HepG2 (cell line): ENCODE results near the gene C11orf91. TPM values are rescaled to one million over a fixed set of nuclear protein-coding genes. Genes with fewer than 3 reads are reported as not detected.

ENCODE experiments used
- ATAC-seq: fragments of 200-7000 bp; cut with Tn5 transposase; 3 replicates; pipeline ENCODE4 v1.9.1; 2020; ENCODE audit warnings: mild to moderate bottlenecking, moderate library complexity
- BruUV-seq: library from RNA; stranded (reverse); fragments of 400-500 nt; replicated peaks from 2 replicates; lab custom pipeline; 2021; lab: Mats Ljungman, UMichigan
- CTCF ChIA-PET: fragments of 300-600 bp; formaldehyde crosslinking; extraction: SDS; loops from one replicate; lab custom pipeline; 2021; ENCODE audit warnings: low total read pairs, inconsistent platforms, low intra/inter-chr PET ratio; lab: Yijun Ruan, JAX
- POLR2A ChIA-PET: fragments of 350-600 bp; sonication (Branson Sonifier 250); formaldehyde crosslinking; loops from one replicate; lab custom pipeline; 2020; ENCODE audit warnings: antibody characterized with exemption, inconsistent platforms; lab: Yijun Ruan, JAX
- DNase-seq: peaks from one replicate; pipeline ENCODE4 v3.0.0-alpha.2; 2015; ENCODE audit warnings: low spot score
- FAIRE-seq: peaks from 3 replicates; lab custom pipeline; 2011; peaks lifted over from hg19 to GRCh38; lab: Jason Lieb, UNC
- H2AFZ ChIP-seq: one replicate; pipeline ENCODE4 v1.6.1; 2011; ENCODE audit warnings: low read length, inconsistent platforms
- H3K27ac ChIP-seq: fragments of 300-600 bp; 3 replicates; pipeline ENCODE4 v1.8.0; 2011; ENCODE audit warnings: mixed run types, mild to moderate bottlenecking, mixed read lengths, low read length, inconsistent platforms; ENCODE audit not compliant: insufficient read depth; ENCODE audit errors: extremely low read length
- H3K27me3 ChIP-seq, 2 experiments: fragments of 200-600 bp in 1 of 2; 2 replicates in 1 of 2; 3 replicates in 1 of 2; pipeline versions ENCODE4 v1.6.0 to v1.8.0; 2011; ENCODE audit warnings: low read length in 2 of 2, mild to moderate bottlenecking in 2 of 2, moderate library complexity in 2 of 2, inconsistent platforms in 1 of 2; ENCODE audit not compliant: insufficient read depth in 2 of 2, control insufficient read depth in 1 of 2
- H3K36me3 ChIP-seq, 2 experiments: fragments of 200-600 bp in 1 of 2; replicated peaks in 1 of 2; 2 replicates in 1 of 2; 3 replicates in 1 of 2; pipeline versions ENCODE4 v1.5.1 to v1.8.0; 2011; ENCODE audit warnings: low read length in 2 of 2, inconsistent platforms in 1 of 2; ENCODE audit not compliant: insufficient read depth in 2 of 2, control insufficient read depth in 1 of 2
- H3K4me1 ChIP-seq: 2 replicates; pipeline ENCODE4 v1.5.1; 2012; ENCODE audit warnings: low read length, inconsistent platforms; ENCODE audit not compliant: insufficient read depth
- H3K4me2 ChIP-seq: 2 replicates; pipeline ENCODE4 v1.6.0; 2011; ENCODE audit warnings: low read depth, low read length, inconsistent platforms
- H3K4me3 ChIP-seq, 3 experiments: fragments of 200-600 bp in 1 of 3; sonication (generic), shearing (Covaris generic) in 1 of 3; replicated peaks in 1 of 3; 2 replicates each; pipeline ENCODE4 v1.5.1; 2011 to 2016; ENCODE audit warnings: low read length in 3 of 3, inconsistent platforms in 2 of 3, low read depth in 2 of 3, mild to moderate bottlenecking in 2 of 3, control low read depth in 1 of 3, mixed read lengths in 1 of 3; ENCODE audit not compliant: insufficient read depth in 1 of 3
- H3K79me2 ChIP-seq: one replicate; pipeline ENCODE4 v1.6.1; 2011; ENCODE audit warnings: low read length, inconsistent platforms; ENCODE audit not compliant: insufficient read depth
- H3K9ac ChIP-seq: 2 replicates; pipeline ENCODE4 v1.6.0; 2011; ENCODE audit warnings: mild to moderate bottlenecking, low read depth, low read length, inconsistent platforms; ENCODE audit not compliant: insufficient read depth
- H3K9me3 ChIP-seq: 2 replicates; pipeline ENCODE4 v1.5.1; 2012; ENCODE audit warnings: mild to moderate bottlenecking, low read length
- H4K20me1 ChIP-seq: 2 replicates; pipeline ENCODE4 v1.6.0; 2011; ENCODE audit warnings: inconsistent platforms, mild to moderate bottlenecking, low read length, moderate library complexity; ENCODE audit not compliant: insufficient read depth
- ATF1 ChIP-seq: IDR thresholded peaks from 2 replicates; pipeline ENCODE4 v1.6.1; 2016; ENCODE audit warnings: mild to moderate bottlenecking, control low read depth
- CBX2 ChIP-seq, 2 experiments: fragments of 200-600 bp in 1 of 2; sonication (generic); formaldehyde crosslinking in 1 of 2; IDR thresholded peaks; 2 replicates each; pipeline versions ENCODE4 v1.7.0 to v1.8.1; 2018 to 2022; ENCODE audit warnings: low read depth in 2 of 2, low read length in 1 of 2, mild to moderate bottlenecking in 1 of 2, missing genetic modification reagents in 1 of 2
- CTCF ChIP-seq: sonication (generic); formaldehyde crosslinking; IDR thresholded peaks from 2 replicates; pipeline ENCODE4 v1.5.0; 2020; ENCODE audit warnings: mild to moderate bottlenecking, missing genetic modification reagents, moderate library complexity
- KAT8 ChIP-seq: IDR thresholded peaks from 2 replicates; pipeline ENCODE4 v1.6.1; 2016; ENCODE audit warnings: missing genetic modification reagents, missing compliant biosample characterization
- KDM2A ChIP-seq: sonication (generic); formaldehyde crosslinking; IDR thresholded peaks from 2 replicates; pipeline ENCODE4 v1.4.0; 2020; ENCODE audit warnings: low read depth, missing genetic modification reagents, borderline replicate concordance
- LCORL ChIP-seq, 2 experiments: fragments of 450-650 bp in 1 of 2; sonication (generic) in 1 of 2; formaldehyde crosslinking in 1 of 2; IDR thresholded peaks; 2 replicates each; pipeline versions ENCODE4 v1.5.0 to v1.6.1; 2017 to 2020; ENCODE audit warnings: antibody characterized with exemption in 1 of 2, missing genetic modification reagents in 1 of 2
- MXD4 ChIP-seq: IDR thresholded peaks from 2 replicates; pipeline ENCODE4 v1.6.1; 2016; ENCODE audit warnings: mild to moderate bottlenecking, missing biosample characterization, missing genetic modification reagents
- NFIB ChIP-seq: sonication (generic); formaldehyde crosslinking; IDR thresholded peaks from 2 replicates; pipeline ENCODE4 v1.9.0; 2021; ENCODE audit warnings: missing genetic modification reagents, mild to moderate bottlenecking, borderline replicate concordance
- PAX8 ChIP-seq: sonication (generic); formaldehyde crosslinking; IDR thresholded peaks from 2 replicates; pipeline ENCODE4 v1.8.0; 2022; ENCODE audit warnings: mild to moderate bottlenecking, missing genetic modification reagents, borderline replicate concordance
- PTBP1 ChIP-seq: fragments of 200-400 bp; formaldehyde crosslinking; IDR thresholded peaks from 2 replicates; pipeline ENCODE4 v1.6.1; 2018; ENCODE audit warnings: low read length, low read depth; ENCODE audit not compliant: poor library complexity, severe bottlenecking
- SNAPC2 ChIP-seq: sonication (generic); formaldehyde crosslinking; IDR thresholded peaks from 2 replicates; pipeline ENCODE4 v1.8.1; 2022; ENCODE audit warnings: mild to moderate bottlenecking, missing genetic modification reagents
- SNRNP70 ChIP-seq: fragments of 200-400 bp; formaldehyde crosslinking; IDR thresholded peaks from 2 replicates; pipeline ENCODE4 v1.6.1; 2017; ENCODE audit warnings: mild to moderate bottlenecking, low read depth, low read length, moderate library complexity
- ZNF556 ChIP-seq: sonication (generic); formaldehyde crosslinking; IDR thresholded peaks from 2 replicates; pipeline ENCODE4 v1.4.0; 2020; ENCODE audit warnings: mild to moderate bottlenecking, missing genetic modification reagents, borderline replicate concordance
- WGBS: methylation state at CpG from one replicate; pipeline ENCODE4 v1.1.6; 2017; ENCODE audit warnings: low lambda C conversion rate; 5-methylcytosine and 5-hydroxymethylcytosine counted together
- in situ Hi-C: cut with HindIII; loops from 2 replicates; pipeline ENCODE4 v1.10.0; 2017; ENCODE audit warnings: low pct_unique_long_range_greater_than_20kb; ENCODE audit not compliant: extremely low pct_ligation_motif_present
- intact Hi-C: fragments of 100-400 bp; cut with micrococcal nuclease; formaldehyde crosslinking; loops from one replicate; pipeline ENCODE4 v1.10.0; 2022; ENCODE audit not compliant: unreplicated experiment
- polyA plus RNA-seq, 8 experiments: library from polyadenylated mRNA; depleted of rRNA in 3 of 8; stranded (reverse) in 7 of 8; unstranded in 1 of 8; fragments of >200 nt; fragmentation: Illumina TruSeq in 4 of 8; extraction: Trizol in 4 of 8; gene quantifications; 2 replicates each; pipeline versions ENCODE4 v1.2.1 to v1.2.3, GENCODE V29; 2011 to 2016; ENCODE audit warnings: low read depth in 4 of 8, missing spikeins in 1 of 8, mixed read lengths in 1 of 8; ENCODE audit not compliant: insufficient read depth in 1 of 8
- total RNA-seq, 5 experiments: library from RNA; depleted of rRNA; stranded (reverse); fragments of >200 nt; fragmentation: Illumina TruSeq; extraction: Trizol; gene quantifications; 2 replicates each; pipeline ENCODE4 v1.2.3, GENCODE V29; 2016; ENCODE audit warnings: low read depth in 1 of 5

C11orf91 gene
- total and polyA plus RNA-seq, 2 of the 13 experiments (the other 11 are each of a cell fraction or from before 2014, with no cell fraction given), result 0.35 TPM; not detected in 1

- TF ChIP-seq KDM2A (CRISPR knock-in tag) (no peak), CTCF (no peak), PAX8 (no peak), LCORL (IDR thresholded peaks at IDR 0.05) (no peak), LCORL (CRISPR knock-in tag; IDR thresholded peaks at IDR 0.05) (no peak)
Observed at GRCh38 chr11:33668951-33669596, 31.6 kb downstream of the C11orf91 start (continued).

GRCh38 chr11:33668468-33668825 lies 32.2 kb downstream of the C11orf91 start:
- Histone ChIP-seq H3K9ac (no peak overlapping the region), H3K27me3 (peaks cover 2 to 8% of the 10 kb centered on the region in 2 experiments; a peak in 4 of 5 replicates), H2AFZ (no peak overlapping the region), H3K36me3 (no peaks in the 10 kb centered on the region), H4K20me1 (no peaks in the 10 kb centered on the region), H3K4me3 (no peak overlapping the region), H3K4me1 (no peaks in the 10 kb centered on the region), H3K79me2 (no peaks in the 10 kb centered on the region), H3K9me3 (no peaks in the 10 kb centered on the region), H3K27ac (no peak overlapping the region), H3K4me2 (no peak overlapping the region)
- TF ChIP-seq PTBP1 (no peak), SNAPC2 (no peak), MXD4 (CRISPR knock-in tag) (no peak), CBX2 (IDR thresholded peaks at IDR 0.05; ENCODE audit: low read depth, low read length) (no peak), CBX2 (CRISPR knock-in tag; IDR thresholded peaks at IDR 0.05; ENCODE audit: low read depth) (no peak), SNRNP70 (no peak), KAT8 (CRISPR knock-in tag) (no peak), ZNF556 (no peak), ATF1 (CRISPR knock-in tag) (no peak), NFIB (CRISPR knock-in tag) (no peak)
- 59% methylated on average over 6 of the region's 6 CpGs for WGBS
- no peak for ATAC-seq
- POLR2A ChIA-PET, result no interaction called here
- CTCF ChIA-PET, result no interaction called here
- no peak for DNase-seq
- no TSS peak for BruUV-seq
- intact Hi-C loops, result no loop called here
- in situ Hi-C loops, result no loop called here
- no peak for FAIRE-seq
